Thyroid gland (tissue), 4 donors: ENCODE data around the gene WDR47. TPM values are rescaled to one million over a fixed set of nuclear protein-coding genes. Genes with fewer than 3 reads are reported as not detected.
"Not testable (repeated sequence)": the region's sequence is repeated elsewhere in the genome, so short reads cannot be mapped to it uniquely, and the experiment has no call there.

Source experiments
- DNase-seq, 2 donors: peaks; one replicate each; pipeline ENCODE4 v3.0.0-alpha.2; 2019
- H3K27ac ChIP-seq, 3 donors: fragments of 200-600 bp; sonication (generic); 1 replicate in 2 of 3; 2 replicates in 1 of 3; pipeline ENCODE4 v1.5.1; 2016 to 2019; ENCODE audit warnings: mild to moderate bottlenecking in 1 of 3, moderate library complexity in 1 of 3
- H3K27me3 ChIP-seq: fragments of 200-600 bp; sonication (generic); one replicate; pipeline ENCODE4 v1.5.1; 2019
- H3K36me3 ChIP-seq, 2 donors: fragments of 200-600 bp; sonication (generic); one replicate each; pipeline ENCODE4 v1.5.1; 2016 to 2019
- H3K4me1 ChIP-seq, 2 donors: fragments of 200-600 bp; sonication (generic); one replicate each; pipeline ENCODE4 v1.5.1; 2017 to 2019
- H3K4me3 ChIP-seq, 3 donors: fragments of 200-600 bp; sonication (generic); replicated peaks in 1 of 3; 1 replicate in 2 of 3; 2 replicates in 1 of 3; pipeline ENCODE4 v1.5.1; 2016; ENCODE audit warnings: mild to moderate bottlenecking in 1 of 3
- H3K9me3 ChIP-seq: fragments of 200-600 bp; sonication (generic); one replicate; pipeline ENCODE4 v1.5.1; 2017
- CTCF ChIP-seq, 6 experiments: fragments of 200-600 bp in 3 of 6; fragments of 450-650 bp in 3 of 6; sonication (generic) in 3 of 6; IDR thresholded peaks; one replicate each; pipeline ENCODE4 v1.5.1; 2016 to 2019; ENCODE audit warnings: antibody characterized with exemption in 6 of 6, mild to moderate bottlenecking in 2 of 6, inconsistent platforms in 1 of 6, moderate library complexity in 1 of 6
- POLR2A ChIP-seq, 2 donors: fragments of 450-650 bp; IDR thresholded peaks; one replicate each; pipeline ENCODE4 v1.6.1; 2017; ENCODE audit warnings: antibody characterized with exemption in 2 of 2, mild to moderate bottlenecking in 2 of 2, moderate library complexity in 1 of 2
- WGBS, 2 donors: methylation state at CpG; one replicate each; pipeline ENCODE4 v1.1.5; 2017; 5-methylcytosine and 5-hydroxymethylcytosine counted together
- intact Hi-C: fragments of 100-400 bp; cut with DNase I; formaldehyde crosslinking; loops from one replicate; pipeline ENCODE4 v1.15.1; 2023
- total RNA-seq, 4 donors: library from RNA; depleted of rRNA; stranded (reverse); fragments of >200 nt; gene quantifications; one replicate each; pipeline ENCODE4 v1.2.3, GENCODE V29; 2016

Gene WDR47
- total RNA-seq, 4 donors from 2014 or later, result 9.4 to 23.2 (median 12.9) TPM

- Histone ChIP-seq H3K27ac (no peak overlapping the region), H3K9me3 (no peaks in the 10 kb centered on the region), H3K4me1 (no peaks in the 10 kb centered on the region), H3K36me3 (peaks cover 20 to 21% of the 10 kb centered on the region in 2 donors), H3K4me3 (no peak overlapping the region), H3K27me3 (no peaks in the 10 kb centered on the region)
- intact Hi-C loops, result no loop called here
- 94 to 99% methylated on average over 3 of the region's 3 CpGs for WGBS, 2 donors
- no peak for DNase-seq
- TF ChIP-seq CTCF (IDR thresholded peaks at IDR 0.05) (no peak), POLR2A (IDR thresholded peaks at IDR 0.05) (no peak)
These were observed 23.2 kb upstream of the WDR47 start for GRCh38 chr1:109065137-109065536.

- Histone ChIP-seq H3K27me3 (no peaks in the 10 kb centered on the region), H3K27ac (no peak overlapping the region), H3K4me1 (no peaks in the 10 kb centered on the region), H3K9me3 (no peaks in the 10 kb centered on the region), H3K4me3 (no peak overlapping the region), H3K36me3 (peaks cover 15 to 17% of the 10 kb centered on the region in 2 donors)
- 89 to 91% methylated on average over 4 of the region's 4 CpGs for WGBS, 2 donors
- TF ChIP-seq POLR2A (IDR thresholded peaks at IDR 0.05), result no peak
- no peak for TF ChIP-seq CTCF (IDR thresholded peaks at IDR 0.05)
- DNase-seq, result no peak
- intact Hi-C loops, result no loop called here
These were observed 19.3 kb upstream of the WDR47 start for GRCh38 chr1:109061183-109061582.

GRCh38 chr1:109060707-109061106, 18.8 kb upstream of the WDR47 start:
- Histone ChIP-seq H3K27me3 (no peaks in the 10 kb centered on the region), H3K4me1 (no peaks in the 10 kb centered on the region), H3K4me3 (no peak overlapping the region), H3K36me3 (peaks cover 15 to 17% of the 10 kb centered on the region in 2 donors), H3K27ac (no peak overlapping the region), H3K9me3 (no peaks in the 10 kb centered on the region)
- intact Hi-C loops, result no loop called here
- 89 to 96% methylated on average over 7 of the region's 7 CpGs for WGBS, 2 donors
- TF ChIP-seq POLR2A (IDR thresholded peaks at IDR 0.05) (no peak), CTCF (IDR thresholded peaks at IDR 0.05) (no peak)
- no peak for DNase-seq

GRCh38 chr1:109059026-109059425, 17.1 kb upstream of the WDR47 start:
- no peak overlapping the region for H3K27ac ChIP-seq
- H3K4me3 ChIP-seq, result no peak overlapping the region
- TF ChIP-seq CTCF (IDR thresholded peaks at IDR 0.05) (no peak), POLR2A (IDR thresholded peaks at IDR 0.05) (no peak)
- H3K27me3 ChIP-seq, result no peaks in the 10 kb centered on the region
- no peaks in the 10 kb centered on the region for H3K9me3 ChIP-seq
- intact Hi-C loops, result no loop called here
- H3K36me3 ChIP-seq, result peaks cover 2 to 5% of the 10 kb centered on the region in 2 donors
- no peaks in the 10 kb centered on the region for H3K4me1 ChIP-seq
- DNase-seq, result no peak

- H3K36me3 ChIP-seq, result no peaks in the 10 kb centered on the region
- H3K4me3 ChIP-seq, result no peak overlapping the region
- intact Hi-C loops, result no loop called here
- DNase-seq, result no peak
- H3K4me1 ChIP-seq, result no peaks in the 10 kb centered on the region
- H3K27me3 ChIP-seq, result no peaks in the 10 kb centered on the region
- H3K9me3 ChIP-seq, result no peaks in the 10 kb centered on the region
- no peak for TF ChIP-seq CTCF (IDR thresholded peaks at IDR 0.05)
- no peak for TF ChIP-seq POLR2A (IDR thresholded peaks at IDR 0.05)
- WGBS, 2 donors, result 88 to 97% methylated on average over 3 of the region's 3 CpGs
- H3K27ac ChIP-seq, result no peak overlapping the region
These were observed 14.2 kb upstream of the WDR47 start for GRCh38 chr1:109056064-109056463.

GRCh38 chr1:109052145-109052544, 10.2 kb upstream of the WDR47 start:
- not testable (repeated sequence) for DNase-seq, H3K9me3 ChIP-seq
- 94 to 100% methylated on average over 3 of the region's 3 CpGs for WGBS, 2 donors

More at GRCh38 chr1:109052145-109052544, 10.2 kb upstream of the WDR47 start:
- H3K4me1 ChIP-seq, H3K27me3 ChIP-seq, H3K27ac ChIP-seq, intact Hi-C loops, H3K36me3 ChIP-seq, H3K4me3 ChIP-seq: not testable (repeated sequence)
